Measurements from ENCODE around the gene HES4.

GRCh38 chr1:1013105-1013921, 13.4 kb upstream of the HES4 start, which contains the start of gene ISG15:
- TF ChIP-seq POLR2A (IDR thresholded peaks at IDR 0.05; ENCODE audit: low read depth, low read length) (peak; percentile 74), POU2F2 (IDR thresholded peaks at IDR 0.05; ENCODE audit: low read depth, low read length) (no peak)
